Neural cell (in vitro differentiated cells): ENCODE results near the gene DIRAS1.

Source experiments
- CTCF ChIP-seq: fragments of 450-650 bp; IDR thresholded peaks from 2 replicates; pipeline ENCODE4 v1.5.1; 2014; ENCODE audit warnings: antibody characterized with exemption, mild to moderate bottlenecking, moderate library complexity; ENCODE audit not compliant: poor library complexity, severe bottlenecking
- EZH2 ChIP-seq: fragments of 200-600, 300-800 bp; shearing (Covaris generic), sonication (generic); IDR thresholded peaks from 2 replicates; pipeline ENCODE4 v1.6.1; 2014; ENCODE audit warnings: antibody characterized with exemption, low read length, borderline replicate concordance, mild to moderate bottlenecking; ENCODE audit not compliant: insufficient read depth, poor library complexity, severe bottlenecking
- MXI1 ChIP-seq: fragments of 450-650 bp; conservative IDR thresholded peaks from 2 replicates; pipeline ENCODE4 v1.6.1; 2014; ENCODE audit warnings: antibody characterized with exemption, mild to moderate bottlenecking; ENCODE audit not compliant: poor library complexity, severe bottlenecking
- POLR2AphosphoS5 ChIP-seq: IDR thresholded peaks from 2 replicates; pipeline ENCODE4 v1.6.1; 2012
- RAD21 ChIP-seq: fragments of 450-650 bp; conservative IDR thresholded peaks from 2 replicates; pipeline ENCODE4 v1.6.1; 2014; ENCODE audit warnings: antibody characterized with exemption, mild to moderate bottlenecking, moderate library complexity
- SMC3 ChIP-seq: fragments of 450-650 bp; conservative IDR thresholded peaks from 2 replicates; pipeline ENCODE4 v1.6.1; 2014; ENCODE audit warnings: antibody characterized with exemption, mild to moderate bottlenecking, moderate library complexity; ENCODE audit not compliant: poor library complexity
- TAF1 ChIP-seq: IDR thresholded peaks from 2 replicates; pipeline ENCODE4 v1.6.1; 2012; ENCODE audit warnings: low read depth

- TF ChIP-seq SMC3 (no peak), CTCF (no peak), MXI1 (no peak), TAF1 (no peak), RAD21 (no peak), POLR2AphosphoS5 (no peak), EZH2 (no peak)
Measured at GRCh38 chr19:2715470-2716274, 5.5 kb downstream of the DIRAS1 start.
